A549 (cell line): ENCODE results near the gene RPTOR. TPM values are rescaled to one million over a fixed set of nuclear protein-coding genes. Genes with fewer than 3 reads are reported as not detected.

Experiments
- ATAC-seq, 2 experiments: fragments of 200-7000 bp in 1 of 2; fragments of >200 bp in 1 of 2; cut with Nextera tagmentation in 1 of 2; cut with Tn5 transposase in 1 of 2; 3 replicates each; pipeline versions ENCODE4 v1.8.0 to v1.9.1; 2018 to 2020; ENCODE audit warnings: mild to moderate bottlenecking in 1 of 2, moderate library complexity in 1 of 2
- CTCF ChIA-PET: fragments of 300-600 bp; sonication (Branson Sonifier 250); formaldehyde crosslinking; extraction: SDS; loops from one replicate; lab custom pipeline; 2021; ENCODE audit warnings: antibody characterized with exemption, inconsistent platforms; lab: Yijun Ruan, JAX
- POLR2A ChIA-PET: fragments of 350-600 bp; formaldehyde crosslinking; extraction: SDS; loops from one replicate; lab custom pipeline; 2021; ENCODE audit warnings: antibody characterized with exemption, inconsistent platforms; lab: Yijun Ruan, JAX
- DNase-seq, 2 experiments: peaks; one replicate each; pipeline versions ENCODE4 v3.0.0 to v3.0.0-alpha.2; 2011 to 2016; ENCODE audit warnings: low read depth in 1 of 2, low spot score in 1 of 2
- FAIRE-seq: peaks from 2 replicates; lab custom pipeline; 2011; peaks lifted over from hg19 to GRCh38; lab: Jason Lieb, UNC
- H3K27ac ChIP-seq, 2 experiments: fragments of >200 bp; sonication (Bioruptor Twin); formaldehyde crosslinking; 3 replicates each; pipeline ENCODE4 v1.5.1; 2016 to 2017
- H3K4me1 ChIP-seq: fragments of >200 bp; sonication (Bioruptor Twin); formaldehyde crosslinking; 3 replicates; pipeline ENCODE4 v1.6.1; 2016
- H3K4me2 ChIP-seq: fragments of >200 bp; sonication (Bioruptor Twin); formaldehyde crosslinking; 3 replicates; pipeline ENCODE4 v1.6.1; 2016
- H3K4me3 ChIP-seq: fragments of >200 bp; sonication (Bioruptor Twin); formaldehyde crosslinking; 3 replicates; pipeline ENCODE4 v1.5.1; 2016
- H3K9me3 ChIP-seq: fragments of >200 bp; sonication (Bioruptor Twin); formaldehyde crosslinking; 3 replicates; pipeline ENCODE4 v1.6.1; 2016
- CEBPB ChIP-seq, 2 experiments: fragments of >200 bp in 1 of 2; sonication (Bioruptor Twin) in 1 of 2; formaldehyde crosslinking in 1 of 2; IDR thresholded peaks; 2 replicates each; pipeline ENCODE4 v1.6.1; 2012 to 2016
- FOSL2 ChIP-seq, 2 experiments: fragments of 450-650 bp in 1 of 2; fragments of >200 bp in 1 of 2; sonication (Bioruptor Twin) in 1 of 2; formaldehyde crosslinking; IDR thresholded peaks; 2 replicates each; pipeline versions ENCODE4 v1.5.0 to v1.6.1; 2016 to 2020; ENCODE audit warnings: mild to moderate bottlenecking in 1 of 2, moderate library complexity in 1 of 2
- FOXS1 ChIP-seq: fragments of 250-450 bp; sonication (Bioruptor Pico); IDR thresholded peaks from 2 replicates; pipeline ENCODE4 v1.5.0; 2020; ENCODE audit warnings: mild to moderate bottlenecking, moderate library complexity
- GATA3 ChIP-seq: IDR thresholded peaks from 2 replicates; pipeline ENCODE4 v1.6.1; 2012; ENCODE audit warnings: borderline replicate concordance
- HDAC2 ChIP-seq: fragments of 200-600 bp; sonication (generic); IDR thresholded peaks from 2 replicates; pipeline ENCODE4 v1.6.1; 2016
- JUN ChIP-seq, 2 experiments: fragments of >200 bp; sonication (Bioruptor Twin); formaldehyde crosslinking; IDR thresholded peaks; 2 replicates in 1 of 2; 3 replicates in 1 of 2; pipeline ENCODE4 v1.6.1; 2016 to 2017
- KDM1A ChIP-seq: fragments of 200-600 bp; sonication (generic); IDR thresholded peaks from 2 replicates; pipeline ENCODE4 v1.6.1; 2016; ENCODE audit warnings: low read depth, mild to moderate bottlenecking
- PHF8 ChIP-seq: fragments of 200-600 bp; sonication (generic); IDR thresholded peaks from 2 replicates; pipeline ENCODE4 v1.6.1; 2016; ENCODE audit warnings: low read depth, mild to moderate bottlenecking, antibody characterized with exemption, moderate library complexity, borderline replicate concordance
- RAD21 ChIP-seq, 2 experiments: fragments of >200 bp in 1 of 2; sonication (Bioruptor Twin) in 1 of 2; formaldehyde crosslinking in 1 of 2; IDR thresholded peaks in 1 of 2; conservative IDR thresholded peaks in 1 of 2; 2 replicates in 1 of 2; 3 replicates in 1 of 2; pipeline ENCODE4 v1.6.1; 2012 to 2018; ENCODE audit warnings: inconsistent platforms in 1 of 2
- WGBS: methylation state at CpG from one replicate; pipeline ENCODE4 v1.1.6; 2017; ENCODE audit errors: missing lambda C conversion rate; 5-methylcytosine and 5-hydroxymethylcytosine counted together
- polyA plus RNA-seq, 4 experiments: library from polyadenylated mRNA; depleted of rRNA in 3 of 4; stranded (reverse); fragments of >200 nt; fragmentation: RNase III in 1 of 4; extraction: RNeasy Plus Mini Kit Qiagen cat#74134 plus additional on column Dnase treatment in 1 of 4; gene quantifications; 2 replicates in 3 of 4; 3 replicates in 1 of 4; pipeline ENCODE4 v1.2.3, GENCODE V29; 2011 to 2017
- TF ChIP-seq, protein P1 (sequence below): fragments of >200 bp; sonication (Bioruptor Twin); formaldehyde crosslinking; IDR thresholded peaks from 2 replicates; pipeline ENCODE4 v1.6.1; 2016
- TF ChIP-seq, protein P2 (sequence below): IDR thresholded peaks from 2 replicates; pipeline ENCODE4 v1.6.1; 2012
- TF ChIP-seq, protein P3 (sequence below): fragments of 450-650 bp; IDR thresholded peaks from 2 replicates; pipeline ENCODE4 v1.6.1; 2014; ENCODE audit warnings: antibody characterized with exemption
- TF ChIP-seq, protein P4 (sequence below): fragments of >200 bp; sonication (Bioruptor Twin); formaldehyde crosslinking; IDR thresholded peaks from 3 replicates; pipeline ENCODE4 v1.5.1; 2016
- TF ChIP-seq, protein P5 (sequence below): fragments of 250-450 bp; sonication (Bioruptor Pico); IDR thresholded peaks from 2 replicates; pipeline ENCODE4 v1.5.0; 2020; ENCODE audit warnings: low read depth, mild to moderate bottlenecking, moderate library complexity
- TF ChIP-seq, protein P6 (sequence below): fragments of >200 bp; sonication (Bioruptor Twin); formaldehyde crosslinking; IDR thresholded peaks from 3 replicates; pipeline ENCODE4 v1.6.1; 2016

Gene RPTOR
- polyA plus RNA-seq, 2 of the 4 experiments (the other 2 are of a cell fraction): 10.8 to 27.1 TPM

DNA sequence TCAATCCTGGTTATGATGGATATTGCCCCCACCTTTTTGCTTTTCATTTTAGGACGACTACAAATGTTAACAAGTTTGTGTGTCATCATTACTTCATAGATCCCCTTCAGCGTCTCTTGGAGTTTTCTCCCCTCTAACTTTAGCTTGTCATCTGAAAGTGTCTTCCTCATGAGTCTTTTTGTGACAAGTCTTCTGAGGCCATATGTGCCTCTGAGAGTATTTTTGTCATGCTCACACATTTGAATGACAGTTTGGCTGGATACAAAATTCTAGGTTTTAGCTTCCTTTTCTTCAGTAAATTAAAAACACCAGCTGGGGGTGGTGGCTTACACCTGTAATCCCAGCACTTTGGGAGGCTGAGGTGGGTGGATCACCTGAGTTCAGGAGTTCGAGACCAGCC lies 243.2 kb downstream of the RPTOR start:
- FAIRE-seq (no peak), ATAC-seq (no peak)
- ChIA-PET POLR2A (no interaction called here), CTCF (interaction anchor here (1.0 kb wide), 1 partner anchor 24 kb away, joined by 3 read pairs; no protein-coding TSS in a partner anchor)
- no peak overlapping the region for H3K4me2 ChIP-seq
- peaks cover 54% of the 10 kb centered on the region for H3K4me1 ChIP-seq
- 92% methylated on average over 3 of the region's 3 CpGs for WGBS
- no peak overlapping the region for H3K4me3 ChIP-seq
- peaks cover 7% of the 10 kb centered on the region; the same call in 1 of the 3 replicates for H3K9me3 ChIP-seq
- TF ChIP-seq KDM1A: peak; percentile 23; the same call in 1 of the 2 replicates
- TF ChIP-seq, protein P1, sequence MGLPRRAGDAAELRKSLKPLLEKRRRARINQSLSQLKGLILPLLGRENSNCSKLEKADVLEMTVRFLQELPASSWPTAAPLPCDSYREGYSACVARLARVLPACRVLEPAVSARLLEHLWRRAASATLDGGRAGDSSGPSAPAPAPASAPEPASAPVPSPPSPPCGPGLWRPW: no peak
- TF ChIP-seq, all 56 proteins: peak for 1
- no peak for DNase-seq
- no peak overlapping the region for H3K27ac ChIP-seq

DNA sequence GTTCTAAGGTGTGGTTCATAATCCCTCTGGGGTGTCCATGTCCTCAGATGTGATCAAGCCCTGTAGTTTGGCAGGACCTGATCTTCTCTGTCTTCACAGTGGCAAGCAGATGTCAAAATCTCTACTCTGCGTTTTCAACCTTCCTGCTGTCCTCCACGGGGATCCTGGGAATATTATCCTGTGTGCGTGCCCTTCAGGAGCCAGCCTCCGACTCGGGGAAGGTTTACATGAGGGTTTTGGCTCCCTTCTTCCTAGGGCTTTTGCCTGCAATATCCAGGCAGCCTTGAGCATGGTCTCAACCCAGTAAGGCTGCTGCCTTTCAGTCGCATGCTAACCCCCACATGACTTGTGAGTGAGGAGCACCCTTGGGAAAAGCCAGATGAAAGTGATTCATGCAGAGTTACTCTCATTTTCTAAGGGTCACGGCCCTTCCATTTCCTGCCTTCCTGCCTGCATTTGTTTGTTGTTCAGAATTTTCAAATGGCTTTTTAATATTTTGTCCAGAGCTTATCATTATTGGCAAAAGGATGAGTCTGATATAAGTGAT lies 244.8 kb downstream of the RPTOR start:
- FAIRE-seq: no peak
- 26% methylated on average over 7 of the region's 7 CpGs for WGBS
- H3K4me3 ChIP-seq: no peak overlapping the region
- CTCF ChIA-PET: interaction anchor here (0.7 to 0.9 kb wide), 2 partner anchors 28 to 214 kb away, joined by 3 read pairs; no protein-coding TSS in a partner anchor
- peaks cover 7% of the 10 kb centered on the region; the same call in 1 of the 3 replicates for H3K9me3 ChIP-seq
- DNase-seq: peak; percentile 40 to 57
- TF ChIP-seq FOSL2 (IDR thresholded peaks at IDR 0.05): no peak
- peak; percentile 67 for TF ChIP-seq FOSL2 (CRISPR knock-in tag; IDR thresholded peaks at IDR 0.05)
- no peak for TF ChIP-seq RAD21 (conservative IDR thresholded peaks at IDR 0.05 in 1 of 2, IDR thresholded peaks at IDR 0.05 in 1 of 2)
- TF ChIP-seq, protein P2, sequence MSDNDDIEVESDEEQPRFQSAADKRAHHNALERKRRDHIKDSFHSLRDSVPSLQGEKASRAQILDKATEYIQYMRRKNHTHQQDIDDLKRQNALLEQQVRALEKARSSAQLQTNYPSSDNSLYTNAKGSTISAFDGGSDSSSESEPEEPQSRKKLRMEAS: peak; percentile 55
- no peak for TF ChIP-seq FOXS1
- TF ChIP-seq, protein P3, sequence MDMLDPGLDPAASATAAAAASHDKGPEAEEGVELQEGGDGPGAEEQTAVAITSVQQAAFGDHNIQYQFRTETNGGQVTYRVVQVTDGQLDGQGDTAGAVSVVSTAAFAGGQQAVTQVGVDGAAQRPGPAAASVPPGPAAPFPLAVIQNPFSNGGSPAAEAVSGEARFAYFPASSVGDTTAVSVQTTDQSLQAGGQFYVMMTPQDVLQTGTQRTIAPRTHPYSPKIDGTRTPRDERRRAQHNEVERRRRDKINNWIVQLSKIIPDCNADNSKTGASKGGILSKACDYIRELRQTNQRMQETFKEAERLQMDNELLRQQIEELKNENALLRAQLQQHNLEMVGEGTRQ: peak; percentile 36; the same call in 1 of the 2 replicates
- TF ChIP-seq, all 56 proteins: peak for 3
- POLR2A ChIA-PET: no interaction called here
- Histone ChIP-seq H3K27ac (peak overlapping the region; percentile 35 to 89), H3K4me2 (peak overlapping the region; percentile 86), H3K4me1 (peaks cover 58% of the 10 kb centered on the region)
- peak; percentile 42 to 56; a peak in 4 of 6 replicates for ATAC-seq

DNA sequence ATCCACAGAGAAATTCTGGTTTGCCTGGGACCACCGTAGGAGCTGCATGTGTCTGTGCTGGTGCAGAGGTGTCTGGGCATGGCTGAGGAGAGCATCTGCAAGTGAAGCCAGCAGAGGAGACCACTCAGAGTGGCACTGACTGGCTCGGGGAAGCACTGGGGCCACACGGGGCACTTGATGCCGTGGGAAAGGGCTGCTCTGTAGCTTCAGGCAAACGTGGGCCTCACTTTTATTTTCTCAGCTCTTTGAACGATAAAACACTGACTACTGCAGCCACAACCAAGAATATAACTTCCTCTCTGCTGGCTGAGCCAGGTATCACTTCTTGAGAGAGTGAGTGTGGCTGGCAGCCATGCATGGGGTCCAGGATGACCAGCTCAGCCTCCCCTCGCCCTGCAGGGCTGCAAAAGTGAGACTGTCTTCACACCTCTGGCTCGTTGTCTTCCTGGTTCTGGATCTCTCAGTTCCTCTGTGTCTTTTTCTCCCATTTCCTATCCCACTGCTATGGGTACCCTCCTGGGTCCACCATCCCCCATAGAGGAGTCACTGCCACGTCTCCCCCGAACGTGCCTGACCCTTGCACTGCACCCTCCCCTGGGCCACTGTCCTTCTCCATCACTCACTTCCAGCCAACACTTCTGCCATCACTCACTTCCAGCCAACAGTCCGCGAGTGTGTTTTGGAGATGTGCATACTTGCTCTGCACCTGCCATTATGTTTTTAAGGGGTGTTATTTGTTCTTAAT lies 245.6 kb downstream of the RPTOR start:
- POLR2A ChIA-PET: no interaction called here
- FAIRE-seq: no peak
- peaks cover 59% of the 10 kb centered on the region for H3K4me1 ChIP-seq
- peaks cover 7% of the 10 kb centered on the region; the same call in 1 of the 3 replicates for H3K9me3 ChIP-seq
- TF ChIP-seq, protein P2: 0 out of 2 replicates have a peak, but pooled peaks have one; percentile 1
- no peak for TF ChIP-seq PHF8
- TF ChIP-seq, all 56 proteins: peak for 1
- peak in 1 of 2 experiments; percentile 14; a peak in 2 of 6 replicates for ATAC-seq
- DNase-seq: no peak
- CTCF ChIA-PET: interaction anchor here (0.7 to 1.7 kb wide), 4 partner anchors 11 to 215 kb away, joined by 3 to 7 read pairs (median 3); no protein-coding TSS in a partner anchor
- H3K4me2 ChIP-seq: peak overlapping the region; percentile 86
- no peak overlapping the region for H3K4me3 ChIP-seq
- H3K27ac ChIP-seq: peak overlapping the region; percentile 35 to 89
- WGBS: 70% methylated on average over 13 of the region's 13 CpGs

DNA sequence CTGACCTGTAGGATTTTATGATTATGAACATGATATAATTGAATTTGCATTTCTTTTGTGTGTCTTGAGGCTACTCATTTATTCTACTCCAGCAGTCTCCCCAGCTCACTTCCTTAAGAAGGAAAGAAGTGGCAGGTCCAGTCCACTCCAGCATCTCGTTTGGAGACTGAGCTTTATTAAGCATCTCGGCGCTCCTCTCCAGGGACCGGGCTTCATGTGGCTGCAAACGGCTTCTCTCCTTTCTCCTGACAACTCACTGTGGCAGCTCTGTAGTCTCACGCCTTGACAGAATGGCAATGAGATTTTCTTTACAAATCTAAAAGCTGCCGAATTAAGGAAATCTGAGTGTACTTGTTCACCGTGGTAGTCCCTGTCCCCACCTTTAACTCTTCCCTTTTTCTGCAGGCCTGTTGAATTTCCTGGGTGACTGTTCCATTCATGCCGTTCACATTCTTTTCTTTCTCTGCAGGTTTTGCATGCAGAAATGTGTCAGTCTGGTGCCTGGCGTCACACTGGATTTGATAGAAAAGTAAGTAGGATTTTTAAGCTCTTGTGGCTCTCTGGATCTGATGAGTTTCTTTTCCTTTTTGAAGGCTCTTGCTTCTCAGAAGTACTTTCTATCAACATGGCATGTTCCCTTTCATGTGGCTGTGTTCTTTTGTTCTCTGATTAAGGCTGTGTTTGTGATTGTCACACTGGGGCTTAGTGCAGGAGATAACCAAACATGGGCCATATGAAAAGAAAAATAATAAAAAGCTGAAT lies 246.5 kb downstream of the RPTOR start:
- Histone ChIP-seq H3K27ac (peak overlapping the region; percentile 79 to 89), H3K4me1 (peaks cover 59% of the 10 kb centered on the region), H3K9me3 (peaks cover 7% of the 10 kb centered on the region; the same call in 1 of the 3 replicates), H3K4me3 (peak overlapping the region; percentile 21), H3K4me2 (peak overlapping the region; percentile 86)
- WGBS: 67% methylated on average over 10 of the region's 10 CpGs
- CTCF ChIA-PET: interaction anchor here (0.7 to 1.7 kb wide), 8 partner anchors 12 to 952 kb away, joined by 3 to 7 read pairs (median 4); partner anchors contain the start of gene CBX4
- TF ChIP-seq, protein P4, sequence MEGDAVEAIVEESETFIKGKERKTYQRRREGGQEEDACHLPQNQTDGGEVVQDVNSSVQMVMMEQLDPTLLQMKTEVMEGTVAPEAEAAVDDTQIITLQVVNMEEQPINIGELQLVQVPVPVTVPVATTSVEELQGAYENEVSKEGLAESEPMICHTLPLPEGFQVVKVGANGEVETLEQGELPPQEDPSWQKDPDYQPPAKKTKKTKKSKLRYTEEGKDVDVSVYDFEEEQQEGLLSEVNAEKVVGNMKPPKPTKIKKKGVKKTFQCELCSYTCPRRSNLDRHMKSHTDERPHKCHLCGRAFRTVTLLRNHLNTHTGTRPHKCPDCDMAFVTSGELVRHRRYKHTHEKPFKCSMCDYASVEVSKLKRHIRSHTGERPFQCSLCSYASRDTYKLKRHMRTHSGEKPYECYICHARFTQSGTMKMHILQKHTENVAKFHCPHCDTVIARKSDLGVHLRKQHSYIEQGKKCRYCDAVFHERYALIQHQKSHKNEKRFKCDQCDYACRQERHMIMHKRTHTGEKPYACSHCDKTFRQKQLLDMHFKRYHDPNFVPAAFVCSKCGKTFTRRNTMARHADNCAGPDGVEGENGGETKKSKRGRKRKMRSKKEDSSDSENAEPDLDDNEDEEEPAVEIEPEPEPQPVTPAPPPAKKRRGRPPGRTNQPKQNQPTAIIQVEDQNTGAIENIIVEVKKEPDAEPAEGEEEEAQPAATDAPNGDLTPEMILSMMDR: no peak
- TF ChIP-seq JUN (IDR thresholded peaks at IDR 0.05) (no peak), CEBPB (IDR thresholded peaks at IDR 0.05) (no peak), GATA3 (no peak), KDM1A (no peak), HDAC2 (no peak), FOXS1 (no peak)
- TF ChIP-seq, protein P5, sequence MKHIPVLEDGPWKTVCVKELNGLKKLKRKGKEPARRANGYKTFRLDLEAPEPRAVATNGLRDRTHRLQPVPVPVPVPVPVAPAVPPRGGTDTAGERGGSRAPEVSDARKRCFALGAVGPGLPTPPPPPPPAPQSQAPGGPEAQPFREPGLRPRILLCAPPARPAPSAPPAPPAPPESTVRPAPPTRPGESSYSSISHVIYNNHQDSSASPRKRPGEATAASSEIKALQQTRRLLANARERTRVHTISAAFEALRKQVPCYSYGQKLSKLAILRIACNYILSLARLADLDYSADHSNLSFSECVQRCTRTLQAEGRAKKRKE (CRISPR knock-in tag): no peak
- TF ChIP-seq, protein P6, sequence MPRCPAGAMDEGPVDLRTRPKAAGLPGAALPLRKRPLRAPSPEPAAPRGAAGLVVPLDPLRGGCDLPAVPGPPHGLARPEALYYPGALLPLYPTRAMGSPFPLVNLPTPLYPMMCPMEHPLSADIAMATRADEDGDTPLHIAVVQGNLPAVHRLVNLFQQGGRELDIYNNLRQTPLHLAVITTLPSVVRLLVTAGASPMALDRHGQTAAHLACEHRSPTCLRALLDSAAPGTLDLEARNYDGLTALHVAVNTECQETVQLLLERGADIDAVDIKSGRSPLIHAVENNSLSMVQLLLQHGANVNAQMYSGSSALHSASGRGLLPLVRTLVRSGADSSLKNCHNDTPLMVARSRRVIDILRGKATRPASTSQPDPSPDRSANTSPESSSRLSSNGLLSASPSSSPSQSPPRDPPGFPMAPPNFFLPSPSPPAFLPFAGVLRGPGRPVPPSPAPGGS: no peak
- no peak for FAIRE-seq
- no peak for DNase-seq
- POLR2A ChIA-PET: no interaction called here
- no peak for ATAC-seq
